HPDE6-E6E7 (cell line): ENCODE results near the gene SUPT16H.

Source experiments
- DNase-seq: peaks from one replicate; pipeline ENCODE4 v3.0.0; 2011; ENCODE audit warnings: missing footprints; ENCODE audit errors: extremely low spot score

The SUPT16H gene

GRCh38 chr14:21302013-21302835 lies 81.6 kb downstream of the SUPT16H start:
- DNase-seq = no peak
